C1 segment of cervical spinal cord (tissue), 14 donors: ENCODE data around the gene ANKRD13B.
"Not testable (repeated sequence)": the region's sequence is repeated elsewhere in the genome, so short reads cannot be mapped to it uniquely, and the experiment has no call there.

Source experiments
- DNase-seq, 14 donors: peaks; one replicate each; lab custom pipeline; 2025; lab: John Stamatoyannopoulos, UW

ANKRD13B gene

GRCh38 chr17:29592850-29593551 is at the start of gene ANKRD13B:
ANKRD13B (plus strand) TSS chr17:29593132; CDS start chr17:29593622, 490 bp downstream.
- DNase-seq: peak in 11 of 14 donors; percentile 35 to 83 (median 61)

DNA sequence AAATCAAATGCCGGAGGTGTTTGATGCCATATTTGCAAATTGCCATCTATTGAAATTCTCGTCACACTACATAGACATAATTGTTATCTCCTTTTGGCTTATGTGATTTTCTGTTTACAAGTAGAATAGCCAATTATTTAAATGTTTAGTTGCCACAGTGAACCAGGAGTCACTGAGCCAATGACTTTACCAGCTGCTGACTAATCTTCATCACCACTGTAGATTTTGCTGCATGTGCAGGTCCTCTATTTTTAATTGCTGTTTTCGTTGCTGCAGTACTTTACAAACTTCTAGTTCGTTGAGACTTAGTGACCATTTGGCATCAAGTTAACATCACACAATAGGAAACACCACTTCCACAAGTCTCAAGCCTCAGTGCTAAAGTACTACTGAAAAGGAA is 48.9 kb upstream of the ANKRD13B start:
- no peak for DNase-seq

DNA sequence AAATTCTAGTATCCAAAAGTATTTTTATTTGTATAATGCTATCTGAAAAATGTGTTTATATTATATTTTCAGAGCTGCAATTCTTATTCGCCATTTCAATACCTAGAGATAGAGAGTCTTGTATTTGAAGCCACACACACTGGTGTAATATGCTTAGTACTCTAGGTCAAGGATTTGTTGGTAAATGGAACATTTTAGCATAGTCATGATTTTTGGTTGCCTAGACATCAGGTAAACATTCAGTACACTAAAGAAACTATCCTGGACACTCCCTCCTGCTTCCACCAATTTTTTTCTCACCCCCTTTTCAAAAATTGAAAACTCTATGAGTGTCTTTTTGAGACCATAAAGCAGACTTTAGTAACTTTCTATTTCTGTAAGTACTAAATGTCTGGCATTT is 46.8 kb upstream of the ANKRD13B start:
- DNase-seq: no peak

DNA sequence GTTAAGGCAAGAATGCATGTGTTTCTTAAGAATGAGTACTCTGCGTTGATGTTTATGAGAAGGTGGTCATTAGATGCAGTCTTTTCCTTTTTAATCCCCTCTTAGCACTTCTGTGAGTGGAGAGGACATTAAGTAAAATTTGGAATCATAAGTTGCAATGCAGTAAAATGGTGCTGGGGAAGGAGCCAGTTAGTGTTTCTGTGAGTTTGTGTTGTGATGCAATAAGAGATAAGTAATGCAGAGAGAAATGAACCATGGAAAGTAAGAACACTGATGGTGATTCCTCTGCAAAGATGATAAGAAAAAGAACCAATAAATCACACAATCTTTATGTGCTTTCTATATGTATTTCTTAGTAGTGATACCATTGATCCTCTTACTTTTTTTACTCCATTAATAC is 46.1 kb upstream of the ANKRD13B start:
- DNase-seq: no peak

- DNase-seq: no peak
Measured at GRCh38 chr17:29549177-29549923, 43.6 kb upstream of the ANKRD13B start.

DNA sequence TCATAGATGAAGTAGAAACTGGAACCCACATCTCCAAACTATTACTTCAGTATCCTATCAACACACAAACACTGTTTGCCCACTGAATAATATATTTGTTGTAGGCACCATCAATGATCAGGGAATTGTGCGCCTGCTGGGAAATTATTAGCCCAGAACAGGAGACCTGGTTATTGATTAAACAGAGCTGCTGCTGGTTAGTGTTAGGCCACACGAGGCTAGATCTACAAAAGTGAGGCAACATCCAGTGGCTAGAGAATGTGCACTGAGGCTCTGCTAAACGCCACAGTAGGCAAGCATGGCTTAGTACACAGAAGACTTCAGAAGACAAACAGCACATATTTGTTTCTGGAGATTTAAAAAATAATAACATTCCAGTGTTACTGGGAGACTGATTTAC is 37.1 kb upstream of the ANKRD13B start:
- DNase-seq: no peak

DNA sequence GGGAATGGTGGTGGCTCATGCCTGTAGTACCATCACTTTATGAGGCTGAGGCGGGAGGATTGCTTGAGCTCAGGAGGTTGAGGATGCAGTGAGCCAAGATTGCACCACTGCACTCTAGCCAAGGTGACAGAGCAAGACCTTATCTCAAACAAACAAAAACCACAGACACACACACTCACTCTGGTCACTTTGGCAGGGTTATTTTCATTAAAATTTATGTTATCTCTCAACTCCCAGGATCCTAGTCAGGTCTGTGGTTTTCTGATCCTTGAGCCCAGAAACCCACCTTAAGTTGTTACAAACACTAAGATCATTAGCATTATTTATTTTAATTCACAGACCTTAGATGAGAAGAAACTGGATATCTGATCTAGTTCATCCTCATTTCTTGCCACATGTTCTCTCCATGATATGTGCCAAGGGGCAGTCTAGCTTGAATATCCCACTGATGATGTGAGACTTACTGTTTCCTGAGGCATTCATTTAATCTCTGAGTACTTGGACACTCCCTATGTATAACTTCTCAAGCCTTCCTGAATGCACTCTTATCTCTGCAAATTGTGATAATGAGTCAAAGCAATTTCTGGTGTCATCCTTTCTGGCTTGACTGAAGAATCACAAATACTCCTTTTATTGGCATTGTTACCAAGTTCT is 35.7 kb upstream of the ANKRD13B start:
- DNase-seq: no peak

- no peak for DNase-seq
Measured at GRCh38 chr17:29557739-29558116, 35.2 kb upstream of the ANKRD13B start.

DNA sequence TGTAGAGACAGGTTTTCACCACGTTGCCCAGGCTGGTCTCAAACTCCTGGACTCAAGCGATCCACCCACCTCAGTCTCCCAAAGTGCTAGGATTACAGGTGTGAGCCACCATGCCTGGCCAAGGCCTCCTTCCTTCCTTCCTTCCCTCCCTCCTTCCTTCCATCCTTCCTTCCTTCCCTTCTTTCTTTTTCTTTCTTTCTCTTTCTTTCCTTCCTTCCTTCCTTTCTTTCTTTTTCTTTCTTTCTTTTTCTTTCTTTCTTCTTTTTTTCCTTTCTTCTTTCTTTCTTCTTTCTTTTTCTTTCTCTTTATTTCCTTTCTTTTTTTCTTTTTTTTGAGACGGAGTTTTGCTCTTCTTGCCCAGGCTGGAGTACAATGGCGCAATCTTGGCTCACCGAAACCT is 34.8 kb upstream of the ANKRD13B start:
- not testable (repeated sequence) for DNase-seq

DNA sequence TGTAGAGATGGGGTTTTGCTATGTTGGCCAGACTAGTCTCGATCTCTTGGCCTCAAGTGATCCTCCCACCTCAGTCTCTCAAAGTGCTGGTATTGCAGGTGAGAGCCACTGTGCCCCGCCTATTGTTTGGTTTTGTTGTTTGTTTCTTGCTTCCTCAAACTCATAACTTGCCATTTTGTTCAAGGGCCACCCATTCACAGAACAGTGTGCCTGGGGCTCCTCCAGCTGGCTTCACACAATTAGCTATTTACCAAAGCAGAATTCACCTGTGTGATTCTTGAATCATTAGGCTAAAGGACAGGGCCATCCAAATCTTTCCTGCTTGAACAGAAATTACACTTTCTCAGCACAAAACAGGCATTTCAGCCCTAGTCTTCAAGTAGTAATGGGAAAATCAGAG is 33.3 kb upstream of the ANKRD13B start:
- no peak for DNase-seq

DNA sequence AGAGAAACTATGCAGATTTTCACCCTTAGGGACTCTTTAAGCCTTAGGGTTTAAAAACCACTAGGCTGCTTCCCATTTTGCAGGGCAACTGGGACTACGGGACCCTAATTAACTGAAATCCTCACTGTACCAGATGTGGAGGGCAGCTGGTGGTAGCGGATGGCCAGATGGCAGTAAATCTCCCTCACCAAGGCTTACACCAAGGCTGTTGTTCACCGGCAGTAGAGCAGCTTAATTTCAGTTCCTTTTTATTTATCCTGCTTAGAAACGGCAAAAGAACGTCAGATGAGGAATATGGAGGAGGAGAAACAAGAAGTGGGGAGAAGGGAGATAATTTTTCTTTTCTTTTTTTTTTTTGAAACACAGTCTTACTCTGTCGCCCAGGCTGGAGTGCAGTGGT is 32.6 kb upstream of the ANKRD13B start:
- DNase-seq: no peak

GRCh38 chr17:29561554-29562517 is 31.1 kb upstream of the ANKRD13B start:
- DNase-seq: no peak

DNA sequence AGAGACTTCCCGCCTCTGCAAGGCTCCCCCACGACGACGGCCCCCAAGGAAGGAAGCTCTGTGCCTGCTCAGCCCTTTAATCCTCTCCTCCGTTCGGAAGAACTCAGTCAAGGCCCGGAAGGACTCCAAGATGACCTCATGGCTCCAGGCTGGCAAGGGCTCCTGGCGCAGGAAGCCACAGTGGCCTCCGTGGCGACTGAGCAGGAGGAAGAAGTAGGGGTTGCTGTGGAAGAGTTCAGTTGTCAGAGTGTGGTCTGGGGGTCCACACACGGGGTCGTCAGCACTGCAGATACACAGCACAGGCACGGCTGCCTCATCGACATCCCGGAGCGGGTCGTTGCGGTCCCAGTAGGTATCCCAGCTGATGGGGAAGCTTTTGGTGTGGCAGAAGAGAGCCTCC is 30.3 kb upstream of the ANKRD13B start:
- no peak for DNase-seq

GRCh38 chr17:29563816-29564215 is 29.1 kb upstream of the ANKRD13B start:
- no peak for DNase-seq

GRCh38 chr17:29565643-29566472 is 27.1 kb upstream of the ANKRD13B start:
- no peak for DNase-seq

DNA sequence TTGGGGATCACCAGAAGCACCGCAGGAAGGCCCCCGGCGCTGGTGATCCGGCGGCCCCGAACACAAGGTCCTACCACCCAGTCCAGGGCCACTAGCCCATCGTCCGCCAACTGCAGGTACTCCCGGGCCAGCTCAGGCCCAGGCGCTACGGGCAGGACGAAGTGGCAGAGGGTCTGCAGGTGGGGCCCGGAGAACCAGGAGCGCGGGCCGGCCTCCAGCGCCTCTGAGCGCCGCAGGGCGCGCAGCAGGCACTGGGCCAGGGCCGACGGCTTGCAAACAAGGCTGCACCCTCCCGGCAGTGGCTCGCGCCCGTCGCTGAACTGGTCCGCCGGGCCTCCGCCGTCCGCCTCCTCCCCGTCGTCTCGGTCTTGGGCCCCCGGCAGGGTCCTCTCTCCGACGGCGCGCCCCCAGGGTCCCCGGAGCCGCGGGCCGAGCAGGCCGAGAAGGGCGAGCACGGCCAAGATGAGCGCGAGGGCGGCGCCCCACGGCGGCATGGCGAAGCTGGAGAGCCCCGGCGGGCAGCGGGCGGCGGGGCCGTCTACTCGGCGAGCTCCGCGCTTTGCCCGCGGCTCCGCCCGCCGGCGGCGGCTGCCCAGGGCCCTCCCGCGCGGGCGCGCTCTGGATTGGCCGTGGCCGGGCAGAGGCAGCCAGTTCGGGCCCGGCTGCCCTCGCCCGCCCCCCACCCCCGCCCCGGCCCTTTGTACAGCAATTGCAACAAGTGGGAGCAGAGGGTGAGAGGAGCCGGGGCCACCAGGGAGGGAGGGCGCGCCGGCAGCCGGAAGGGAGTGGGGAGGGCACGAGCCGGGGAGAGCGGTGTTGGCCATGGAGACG is 26.2 kb upstream of the ANKRD13B start, which contains the start of gene ABHD15:
Gene ABHD15 (minus strand): TSS at position 565 of the 831 bp plus-strand sequence. CDS start 71 bp downstream, at position 494.
- DNase-seq: peak in 11 of 14 donors; percentile 7 to 75 (median 43)

DNA sequence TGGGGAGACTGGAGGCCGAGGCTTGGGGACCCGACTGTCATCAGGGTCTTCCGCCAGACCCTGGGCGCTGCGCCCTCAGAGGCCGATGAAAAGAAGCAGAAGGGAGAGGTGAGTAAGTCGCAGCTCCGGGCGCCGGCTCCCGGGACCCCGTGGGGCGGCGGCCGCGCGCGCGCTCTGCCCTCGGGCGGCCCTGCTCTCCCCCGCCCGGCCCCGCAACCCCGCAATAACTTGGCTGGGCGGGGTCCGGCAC is 25.7 kb upstream of the ANKRD13B start:
- no peak for DNase-seq

DNA sequence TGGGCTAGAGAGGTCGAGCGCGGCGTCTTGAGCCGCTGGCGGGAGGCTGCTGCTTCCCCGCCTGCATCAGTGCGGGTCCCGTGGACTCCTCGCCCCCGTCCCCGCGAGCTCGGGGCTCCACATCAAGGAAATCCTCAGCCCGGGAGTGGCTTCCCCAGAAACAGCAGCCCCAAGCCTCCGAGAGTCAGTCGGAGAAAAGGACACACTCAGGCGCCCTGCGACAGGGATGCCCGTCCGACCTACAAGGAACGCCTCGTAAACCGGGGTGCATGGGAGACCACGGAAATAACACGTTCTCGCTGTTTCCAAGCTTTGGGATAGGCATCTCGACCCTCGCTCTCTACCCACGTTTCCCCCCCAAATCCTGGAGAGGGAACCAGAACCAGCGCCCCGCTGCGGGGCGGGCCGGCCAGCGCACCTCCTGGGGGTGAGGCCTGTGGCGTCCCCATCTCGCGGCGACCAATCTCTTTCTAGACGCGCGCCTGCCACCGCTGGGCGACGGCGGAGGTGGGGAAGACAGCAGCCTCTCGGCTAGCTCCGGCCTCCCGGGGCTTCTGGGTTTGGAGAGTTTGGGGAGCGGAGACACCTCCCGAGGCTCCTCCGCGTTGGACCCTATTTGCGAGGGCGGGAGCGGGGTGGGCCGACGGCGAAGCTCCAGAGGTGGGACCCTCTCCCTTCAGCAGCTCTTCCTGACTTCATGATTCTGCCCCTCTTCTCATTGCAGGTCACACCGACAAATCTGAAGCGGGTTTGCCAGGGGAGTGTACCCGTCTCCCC is 25.2 kb upstream of the ANKRD13B start:
- peak in 6 of 14 donors; percentile 51 to 72 (median 66) for DNase-seq
